ENCODE results near the gene LEMD1. TPM values are rescaled to one million over a fixed set of nuclear protein-coding genes. Genes with fewer than 3 reads are reported as not detected.

The LEMD1 gene
- total RNA-seq, 4 donors from 2014 or later = 5.1 TPM; not detected in 3

DNA sequence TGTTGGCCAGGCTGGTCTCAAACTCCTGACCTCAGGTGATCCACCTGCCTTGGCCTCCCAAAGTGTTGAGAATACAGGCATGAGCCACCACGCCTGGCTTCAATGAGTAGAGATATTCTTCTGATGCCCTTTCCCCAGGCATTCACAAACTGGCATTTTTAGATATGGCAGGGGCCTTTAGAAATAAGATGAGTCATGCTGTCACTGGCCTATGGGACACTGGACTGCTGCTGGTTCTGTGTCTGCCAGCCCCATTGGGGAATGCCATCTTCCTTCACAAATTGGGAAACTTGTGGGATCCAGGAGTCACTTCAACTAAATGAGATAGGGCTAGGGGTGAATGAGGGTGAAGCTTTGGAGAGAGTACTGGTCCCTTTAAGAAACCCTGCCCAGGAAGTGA is 81.2 kb downstream of the LEMD1 start:
- H3K27ac ChIP-seq = no peak overlapping the region
- WGBS = 100% methylated on average over 1 of the region's 1 CpG
- no peaks in the 10 kb centered on the region for H3K9me3 ChIP-seq
- H3K4me3 ChIP-seq = no peak overlapping the region
- peaks cover 21% of the 10 kb centered on the region for H3K4me1 ChIP-seq
- no peak for DNase-seq (ENCODE audit: low spot score in 2 of 2)
- H3K36me3 ChIP-seq = no peaks in the 10 kb centered on the region
- H3K27me3 ChIP-seq = peaks cover 29% of the 10 kb centered on the region
- TF ChIP-seq POLR2A (IDR thresholded peaks at IDR 0.05) (no peak), EP300 (IDR thresholded peaks at IDR 0.05) (no peak), POLR2AphosphoS5 (IDR thresholded peaks at IDR 0.05) (no peak)
- TF ChIP-seq, protein P1, sequence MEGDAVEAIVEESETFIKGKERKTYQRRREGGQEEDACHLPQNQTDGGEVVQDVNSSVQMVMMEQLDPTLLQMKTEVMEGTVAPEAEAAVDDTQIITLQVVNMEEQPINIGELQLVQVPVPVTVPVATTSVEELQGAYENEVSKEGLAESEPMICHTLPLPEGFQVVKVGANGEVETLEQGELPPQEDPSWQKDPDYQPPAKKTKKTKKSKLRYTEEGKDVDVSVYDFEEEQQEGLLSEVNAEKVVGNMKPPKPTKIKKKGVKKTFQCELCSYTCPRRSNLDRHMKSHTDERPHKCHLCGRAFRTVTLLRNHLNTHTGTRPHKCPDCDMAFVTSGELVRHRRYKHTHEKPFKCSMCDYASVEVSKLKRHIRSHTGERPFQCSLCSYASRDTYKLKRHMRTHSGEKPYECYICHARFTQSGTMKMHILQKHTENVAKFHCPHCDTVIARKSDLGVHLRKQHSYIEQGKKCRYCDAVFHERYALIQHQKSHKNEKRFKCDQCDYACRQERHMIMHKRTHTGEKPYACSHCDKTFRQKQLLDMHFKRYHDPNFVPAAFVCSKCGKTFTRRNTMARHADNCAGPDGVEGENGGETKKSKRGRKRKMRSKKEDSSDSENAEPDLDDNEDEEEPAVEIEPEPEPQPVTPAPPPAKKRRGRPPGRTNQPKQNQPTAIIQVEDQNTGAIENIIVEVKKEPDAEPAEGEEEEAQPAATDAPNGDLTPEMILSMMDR (IDR thresholded peaks at IDR 0.05) = no peak

DNA sequence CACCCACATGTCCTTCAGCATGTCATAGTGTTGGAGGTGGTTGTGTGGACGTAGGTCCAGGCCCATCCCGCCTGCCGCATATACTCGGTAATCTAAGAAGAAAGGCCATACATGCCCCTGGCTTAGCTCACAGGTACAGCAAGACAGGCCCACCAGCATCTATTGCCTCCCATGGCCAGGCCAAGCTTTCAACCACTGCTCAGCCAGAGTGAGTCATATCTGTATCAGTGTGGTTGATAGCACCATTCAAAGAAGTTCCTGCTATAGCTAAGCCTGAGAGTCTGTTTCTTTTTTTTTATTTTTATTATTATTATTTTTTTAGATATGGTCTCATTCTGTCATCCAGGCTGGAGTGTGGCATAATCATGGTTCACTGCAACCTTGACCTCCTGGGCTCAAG is 82.1 kb downstream of the LEMD1 start:
- peaks cover 21% of the 10 kb centered on the region for H3K4me1 ChIP-seq
- H3K9me3 ChIP-seq = no peaks in the 10 kb centered on the region
- WGBS = 97% methylated on average over 4 of the region's 4 CpGs
- H3K27ac ChIP-seq = no peak overlapping the region
- H3K4me3 ChIP-seq = no peak overlapping the region
- peaks cover 22% of the 10 kb centered on the region for H3K27me3 ChIP-seq
- TF ChIP-seq, protein P1 (IDR thresholded peaks at IDR 0.05) = no peak
- no peak for TF ChIP-seq POLR2AphosphoS5 (IDR thresholded peaks at IDR 0.05)
- no peak for TF ChIP-seq POLR2A (IDR thresholded peaks at IDR 0.05)
- no peak for TF ChIP-seq EP300 (IDR thresholded peaks at IDR 0.05)
- no peaks in the 10 kb centered on the region for H3K36me3 ChIP-seq
- no peak for DNase-seq (ENCODE audit: low spot score in 2 of 2)

DNA sequence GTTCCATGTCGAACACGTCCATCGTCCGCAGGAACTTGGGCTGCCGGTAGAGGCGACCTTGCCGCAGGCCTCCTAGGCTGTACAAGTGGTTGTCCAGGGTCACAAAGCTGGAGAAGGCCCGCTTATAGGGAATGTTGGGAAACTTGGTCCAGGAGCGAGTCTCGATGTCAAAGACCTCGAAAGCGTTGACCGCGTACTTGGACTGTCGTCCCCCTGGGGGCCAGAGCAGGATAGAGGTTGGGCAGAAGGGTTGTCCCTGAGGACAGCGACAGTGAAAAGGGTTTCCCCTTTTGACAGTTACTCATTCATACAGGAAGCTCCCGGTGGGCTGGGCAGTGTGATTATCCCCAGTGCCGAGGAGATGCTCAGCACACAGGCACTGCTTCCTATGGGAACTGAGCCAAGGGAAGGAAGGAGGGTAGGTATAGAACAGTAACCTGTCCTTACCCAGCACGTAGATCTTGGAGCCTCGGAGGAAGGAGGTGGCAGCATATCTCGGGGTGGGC is 82.6 kb downstream of the LEMD1 start:
- Histone ChIP-seq H3K4me1 (peaks cover 16% of the 10 kb centered on the region), H3K27me3 (peaks cover 17% of the 10 kb centered on the region), H3K27ac (no peak overlapping the region), H3K9me3 (no peaks in the 10 kb centered on the region), H3K4me3 (no peak overlapping the region), H3K36me3 (no peaks in the 10 kb centered on the region)
- TF ChIP-seq EP300 (IDR thresholded peaks at IDR 0.05) = no peak
- TF ChIP-seq POLR2A (IDR thresholded peaks at IDR 0.05) = no peak
- TF ChIP-seq, protein P1 (IDR thresholded peaks at IDR 0.05) = no peak
- TF ChIP-seq POLR2AphosphoS5 (IDR thresholded peaks at IDR 0.05) = no peak
- DNase-seq (ENCODE audit: low spot score in 2 of 2) = no peak
- 92% methylated on average over 13 of the region's 21 CpGs for WGBS

DNA sequence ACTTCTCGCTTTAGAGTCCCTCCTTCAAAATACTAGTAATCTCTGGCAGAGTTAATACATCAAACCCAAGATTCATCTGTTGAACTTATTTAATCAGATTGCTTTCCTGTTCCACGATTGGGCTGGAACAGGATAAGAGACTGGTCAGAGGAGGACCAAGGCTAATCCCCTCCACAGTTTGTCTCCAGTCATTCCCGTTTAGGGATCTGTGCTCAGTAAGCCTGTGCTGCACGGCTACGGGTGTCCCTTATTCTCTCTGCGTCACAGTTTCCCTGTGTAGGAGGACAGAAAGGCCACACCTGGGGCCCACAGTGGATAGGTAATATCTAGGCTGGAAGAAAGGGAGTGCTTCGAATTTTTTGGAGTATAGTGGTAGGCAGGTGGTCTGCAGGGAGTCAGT is 83.8 kb downstream of the LEMD1 start:
- 83% methylated on average over 7 of the region's 7 CpGs for WGBS
- H3K27me3 ChIP-seq = peaks cover 5% of the 10 kb centered on the region
- no peaks in the 10 kb centered on the region for H3K36me3 ChIP-seq
- TF ChIP-seq POLR2AphosphoS5 (IDR thresholded peaks at IDR 0.05) (no peak), EP300 (IDR thresholded peaks at IDR 0.05) (no peak), POLR2A (IDR thresholded peaks at IDR 0.05) (no peak)
- TF ChIP-seq, protein P1 (IDR thresholded peaks at IDR 0.05) = no peak
- H3K9me3 ChIP-seq = no peaks in the 10 kb centered on the region
- H3K27ac ChIP-seq = no peak overlapping the region
- H3K4me3 ChIP-seq = no peak overlapping the region
- no peak for DNase-seq (ENCODE audit: low spot score in 2 of 2)
- H3K4me1 ChIP-seq = peaks cover 4% of the 10 kb centered on the region

DNA sequence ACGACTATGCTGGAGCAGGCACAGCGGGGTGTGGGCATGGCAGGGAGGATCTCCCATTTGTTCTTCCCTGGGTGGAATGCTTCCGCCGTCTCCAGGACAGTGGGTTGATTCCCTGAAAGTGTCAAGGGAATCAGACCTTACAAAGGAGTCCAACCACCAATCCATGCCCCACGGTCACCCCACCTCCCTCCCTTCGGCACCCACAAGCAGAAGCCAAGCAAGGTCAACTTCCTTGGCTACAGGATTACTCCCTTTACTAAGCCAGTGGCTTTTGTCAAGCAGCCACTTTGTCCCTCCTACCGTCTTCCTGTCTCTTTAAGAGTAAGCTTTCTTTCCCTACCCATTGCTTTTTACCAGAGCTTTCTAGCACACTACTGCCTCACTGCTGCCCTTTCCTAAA is 84.4 kb downstream of the LEMD1 start:
- 89% methylated on average over 6 of the region's 7 CpGs for WGBS
- peaks cover 4% of the 10 kb centered on the region for H3K4me1 ChIP-seq
- no peaks in the 10 kb centered on the region for H3K36me3 ChIP-seq
- no peak overlapping the region for H3K4me3 ChIP-seq
- H3K9me3 ChIP-seq = no peaks in the 10 kb centered on the region
- TF ChIP-seq POLR2AphosphoS5 (IDR thresholded peaks at IDR 0.05) (no peak), EP300 (IDR thresholded peaks at IDR 0.05) (no peak), POLR2A (IDR thresholded peaks at IDR 0.05) (no peak)
- TF ChIP-seq, protein P1 (IDR thresholded peaks at IDR 0.05) = no peak
- no peaks in the 10 kb centered on the region for H3K27me3 ChIP-seq
- DNase-seq (ENCODE audit: low spot score in 2 of 2) = no peak
- H3K27ac ChIP-seq = no peak overlapping the region

Data from suprapubic skin (tissue), 4 donors.